Ascending aorta (tissue), 2 donors: Measurements from ENCODE around the gene VSX1. TPM values are rescaled to one million over a fixed set of nuclear protein-coding genes. Genes with fewer than 3 reads are reported as not detected.

Source experiments
- DNase-seq, 2 donors: peaks; one replicate each; pipeline ENCODE4 v3.0.0-alpha.2; 2019; ENCODE audit warnings: low spot score in 2 of 2
- H3K27ac ChIP-seq, 2 donors: fragments of 200-600 bp; sonication (generic); one replicate each; pipeline ENCODE4 v1.5.1; 2016 to 2017; ENCODE audit warnings: mild to moderate bottlenecking in 1 of 2
- H3K27me3 ChIP-seq: fragments of 200-600 bp; sonication (generic); one replicate; pipeline ENCODE4 v1.5.1; 2017
- H3K36me3 ChIP-seq, 2 donors: fragments of 200-600 bp; sonication (generic); one replicate each; pipeline ENCODE4 v1.5.1; 2016
- H3K4me1 ChIP-seq, 2 donors: fragments of 200-600 bp; sonication (generic); one replicate each; pipeline ENCODE4 v1.5.1; 2016 to 2017; ENCODE audit warnings: mild to moderate bottlenecking in 1 of 2
- H3K4me3 ChIP-seq, 2 donors: fragments of 200-600 bp; sonication (generic); one replicate each; pipeline ENCODE4 v1.5.1; 2016 to 2017; ENCODE audit warnings: mild to moderate bottlenecking in 1 of 2
- H3K9me3 ChIP-seq, 2 donors: fragments of 200-600 bp; sonication (generic); one replicate each; pipeline ENCODE4 v1.5.1; 2016
- intact Hi-C: fragments of 100-400 bp; cut with DNase I; formaldehyde crosslinking; loops from one replicate; pipeline ENCODE4 v1.15.1; 2023
- total RNA-seq: library from RNA; depleted of rRNA; stranded (reverse); fragments of >200 nt; gene quantifications from one replicate; pipeline ENCODE4 v1.1.0, GENCODE V29; 2016
- TF ChIP-seq, protein P1 (sequence below), 3 experiments: fragments of 200-600 bp in 2 of 3; fragments of 450-650 bp in 1 of 3; sonication (generic) in 2 of 3; IDR thresholded peaks; one replicate each; pipeline ENCODE4 v1.5.1; 2016 to 2019; ENCODE audit warnings: antibody characterized with exemption in 3 of 3, mild to moderate bottlenecking in 1 of 3, moderate library complexity in 1 of 3

The VSX1 gene
- total RNA-seq, result not detected

GRCh38 chr20:25081730-25082497 lies at the start of gene VSX1:
VSX1 (minus strand) TSS chr20:25082141; CDS start chr20:25082096, 45 bp downstream.
- Histone ChIP-seq H3K36me3 (no peaks in the 10 kb centered on the region), H3K27me3 (peaks cover 40% of the 10 kb centered on the region), H3K4me1 (peaks cover 6 to 17% of the 10 kb centered on the region in 2 donors), H3K27ac (no peak within 1 kb of the TSS), H3K9me3 (no peaks in the 10 kb centered on the region), H3K4me3 (peak within 1 kb of the TSS in 1 of 2 donors; percentile 9)
- no peak for DNase-seq
- intact Hi-C loops, result no loop called here
- TF ChIP-seq, protein P1, sequence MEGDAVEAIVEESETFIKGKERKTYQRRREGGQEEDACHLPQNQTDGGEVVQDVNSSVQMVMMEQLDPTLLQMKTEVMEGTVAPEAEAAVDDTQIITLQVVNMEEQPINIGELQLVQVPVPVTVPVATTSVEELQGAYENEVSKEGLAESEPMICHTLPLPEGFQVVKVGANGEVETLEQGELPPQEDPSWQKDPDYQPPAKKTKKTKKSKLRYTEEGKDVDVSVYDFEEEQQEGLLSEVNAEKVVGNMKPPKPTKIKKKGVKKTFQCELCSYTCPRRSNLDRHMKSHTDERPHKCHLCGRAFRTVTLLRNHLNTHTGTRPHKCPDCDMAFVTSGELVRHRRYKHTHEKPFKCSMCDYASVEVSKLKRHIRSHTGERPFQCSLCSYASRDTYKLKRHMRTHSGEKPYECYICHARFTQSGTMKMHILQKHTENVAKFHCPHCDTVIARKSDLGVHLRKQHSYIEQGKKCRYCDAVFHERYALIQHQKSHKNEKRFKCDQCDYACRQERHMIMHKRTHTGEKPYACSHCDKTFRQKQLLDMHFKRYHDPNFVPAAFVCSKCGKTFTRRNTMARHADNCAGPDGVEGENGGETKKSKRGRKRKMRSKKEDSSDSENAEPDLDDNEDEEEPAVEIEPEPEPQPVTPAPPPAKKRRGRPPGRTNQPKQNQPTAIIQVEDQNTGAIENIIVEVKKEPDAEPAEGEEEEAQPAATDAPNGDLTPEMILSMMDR (IDR thresholded peaks at IDR 0.05), result no peak

- H3K4me1 ChIP-seq, result no peaks in the 10 kb centered on the region
- no peaks in the 10 kb centered on the region for H3K27me3 ChIP-seq
- TF ChIP-seq, protein P1 (IDR thresholded peaks at IDR 0.05), result no peak
- intact Hi-C loops, result no loop called here
- no peak overlapping the region for H3K4me3 ChIP-seq
- H3K27ac ChIP-seq, result no peak overlapping the region
- H3K9me3 ChIP-seq, result no peaks in the 10 kb centered on the region
- no peak for DNase-seq
- no peaks in the 10 kb centered on the region for H3K36me3 ChIP-seq
These were observed 48.0 kb upstream of the VSX1 start for GRCh38 chr20:25129908-25130307.

DNA sequence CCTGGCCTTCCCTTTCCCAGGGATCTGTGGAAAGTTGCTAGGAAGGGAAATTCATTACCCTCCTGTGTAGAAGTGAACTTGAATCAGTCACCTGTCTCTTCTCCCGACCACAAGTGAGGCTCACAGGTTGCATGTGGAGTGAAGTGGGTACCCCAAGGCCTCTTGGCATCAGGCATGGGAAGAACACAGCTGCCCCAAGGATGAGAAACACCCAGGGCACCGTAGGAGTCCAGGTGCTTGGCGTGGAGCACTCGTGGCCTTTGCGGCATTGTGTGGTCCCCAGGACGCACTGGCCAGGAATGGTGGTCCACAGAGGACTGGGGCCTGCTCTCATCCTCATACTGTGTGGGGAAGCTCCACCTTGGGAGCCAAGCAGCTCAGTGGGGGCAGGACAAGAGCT lies 47.5 kb upstream of the VSX1 start:
- Histone ChIP-seq H3K4me1 (no peaks in the 10 kb centered on the region), H3K9me3 (no peaks in the 10 kb centered on the region), H3K36me3 (no peaks in the 10 kb centered on the region), H3K27ac (no peak overlapping the region), H3K4me3 (no peak overlapping the region), H3K27me3 (no peaks in the 10 kb centered on the region)
- intact Hi-C loops, result no loop called here
- TF ChIP-seq, protein P1 (IDR thresholded peaks at IDR 0.05), result no peak
- DNase-seq, result no peak

DNA sequence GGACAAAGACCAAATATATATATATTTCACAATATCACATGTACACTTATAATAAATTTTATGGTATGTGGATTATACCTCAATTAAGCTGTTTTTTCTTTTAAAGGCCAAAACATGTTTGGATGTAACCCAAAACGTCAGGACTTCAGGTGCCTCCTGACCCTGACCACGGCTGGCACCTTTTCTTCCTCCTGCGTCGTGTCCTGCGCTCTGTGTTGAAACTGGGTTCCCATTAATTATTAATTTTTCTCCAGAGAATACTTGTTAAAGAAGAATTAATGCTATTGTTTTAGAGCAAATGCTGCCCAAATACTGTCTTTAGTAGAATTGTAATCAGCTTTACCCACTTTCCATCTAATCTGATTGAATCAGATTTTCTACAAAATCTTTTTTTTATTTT lies 46.7 kb upstream of the VSX1 start:
- Histone ChIP-seq H3K4me3 (no peak overlapping the region), H3K4me1 (no peaks in the 10 kb centered on the region), H3K9me3 (no peaks in the 10 kb centered on the region), H3K36me3 (no peaks in the 10 kb centered on the region), H3K27me3 (no peaks in the 10 kb centered on the region), H3K27ac (no peak overlapping the region)
- DNase-seq, result no peak
- TF ChIP-seq, protein P1 (IDR thresholded peaks at IDR 0.05), result no peak
- intact Hi-C loops, result no loop called here

GRCh38 chr20:25127761-25128537 lies 46.0 kb upstream of the VSX1 start:
- Histone ChIP-seq H3K36me3 (no peaks in the 10 kb centered on the region), H3K4me3 (no peak overlapping the region), H3K27ac (no peak overlapping the region), H3K27me3 (no peaks in the 10 kb centered on the region), H3K4me1 (no peaks in the 10 kb centered on the region), H3K9me3 (no peaks in the 10 kb centered on the region)
- TF ChIP-seq, protein P1 (IDR thresholded peaks at IDR 0.05), result no peak
- intact Hi-C loops, result no loop called here
- no peak for DNase-seq
